Measurements from ENCODE around the gene MRPS2.
"Not testable (repeated sequence)": the region's sequence is repeated elsewhere in the genome, so short reads cannot be mapped to it uniquely, and the experiment has no call there.

MRPS2 gene

GRCh38 chr9:135500525-135501260, at the start of gene MRPS2:
Gene MRPS2 (plus strand): TSS chr9:135500682. CDS start chr9:135500711, 29 bp downstream.
- in situ Hi-C loops (cut with MboI; ENCODE audit: low pct_unique_long_range_greater_than_20kb, low sequenced_read_pairs, unreplicated experiment) = no loop called here
- TF ChIP-seq CTCF (IDR thresholded peaks at IDR 0.05; ENCODE audit: extremely low read depth, insufficient read depth, missing control alignments) = peak; percentile 99
- DNase-seq (ENCODE audit: low spot score) = peak; percentile 96

- in situ Hi-C loops (cut with MboI; ENCODE audit: low pct_unique_long_range_greater_than_20kb, low sequenced_read_pairs, unreplicated experiment) = no loop called here
- no peak for DNase-seq (ENCODE audit: low spot score)
- no peak for TF ChIP-seq CTCF (IDR thresholded peaks at IDR 0.05; ENCODE audit: extremely low read depth, insufficient read depth, missing control alignments)
These were observed 49.5 kb upstream of the MRPS2 start for GRCh38 chr9:135450956-135451355.

GRCh38 chr9:135451909-135452308, 48.6 kb upstream of the MRPS2 start:
- in situ Hi-C loops (cut with MboI; ENCODE audit: low pct_unique_long_range_greater_than_20kb, low sequenced_read_pairs, unreplicated experiment); DNase-seq (ENCODE audit: low spot score): not testable (repeated sequence)

- in situ Hi-C loops (cut with MboI; ENCODE audit: low pct_unique_long_range_greater_than_20kb, low sequenced_read_pairs, unreplicated experiment) = no loop called here
- no peak for DNase-seq (ENCODE audit: low spot score)
- TF ChIP-seq CTCF (IDR thresholded peaks at IDR 0.05; ENCODE audit: extremely low read depth, insufficient read depth, missing control alignments) = no peak
These were observed 45.7 kb upstream of the MRPS2 start for GRCh38 chr9:135454737-135455136.

GRCh38 chr9:135455401-135456030, 45.0 kb upstream of the MRPS2 start:
- DNase-seq (ENCODE audit: low spot score) = no peak
- in situ Hi-C loops (cut with MboI; ENCODE audit: low pct_unique_long_range_greater_than_20kb, low sequenced_read_pairs, unreplicated experiment) = no loop called here
- no peak for TF ChIP-seq CTCF (IDR thresholded peaks at IDR 0.05; ENCODE audit: extremely low read depth, insufficient read depth, missing control alignments)

GRCh38 chr9:135456436-135457104, 43.9 kb upstream of the MRPS2 start:
- in situ Hi-C loops (cut with MboI; ENCODE audit: low pct_unique_long_range_greater_than_20kb, low sequenced_read_pairs, unreplicated experiment) = no loop called here
- DNase-seq (ENCODE audit: low spot score) = no peak
- TF ChIP-seq CTCF (IDR thresholded peaks at IDR 0.05; ENCODE audit: extremely low read depth, insufficient read depth, missing control alignments) = no peak

- DNase-seq (ENCODE audit: low spot score); in situ Hi-C loops (cut with MboI; ENCODE audit: low pct_unique_long_range_greater_than_20kb, low sequenced_read_pairs, unreplicated experiment): not testable (repeated sequence)
These were observed 42.0 kb upstream of the MRPS2 start for GRCh38 chr9:135458478-135458877.

Measured in GM13977 (cell line).